ENCODE results near the gene BRD2.

DNA sequence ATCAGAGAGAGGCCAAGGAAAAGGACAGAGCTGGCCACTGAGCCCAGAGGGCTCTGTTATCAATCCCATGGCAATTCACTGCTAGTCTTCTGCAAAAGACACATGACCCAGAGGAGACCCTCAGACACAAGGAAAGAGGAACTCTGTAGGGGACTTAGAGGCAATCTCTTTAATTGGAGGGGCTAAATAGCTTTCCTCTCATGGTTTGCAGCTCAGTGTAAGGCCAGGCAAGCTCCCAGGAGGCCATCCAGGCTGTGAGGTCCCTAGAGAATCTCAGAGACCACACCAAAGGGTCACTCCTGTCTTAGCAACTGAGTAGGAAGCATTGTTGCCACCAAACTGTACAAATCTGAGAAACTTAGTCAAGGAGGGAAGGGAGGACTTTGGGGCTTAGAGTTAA is 51.0 kb downstream of the BRD2 start:
- TF ChIP-seq, protein P1, sequence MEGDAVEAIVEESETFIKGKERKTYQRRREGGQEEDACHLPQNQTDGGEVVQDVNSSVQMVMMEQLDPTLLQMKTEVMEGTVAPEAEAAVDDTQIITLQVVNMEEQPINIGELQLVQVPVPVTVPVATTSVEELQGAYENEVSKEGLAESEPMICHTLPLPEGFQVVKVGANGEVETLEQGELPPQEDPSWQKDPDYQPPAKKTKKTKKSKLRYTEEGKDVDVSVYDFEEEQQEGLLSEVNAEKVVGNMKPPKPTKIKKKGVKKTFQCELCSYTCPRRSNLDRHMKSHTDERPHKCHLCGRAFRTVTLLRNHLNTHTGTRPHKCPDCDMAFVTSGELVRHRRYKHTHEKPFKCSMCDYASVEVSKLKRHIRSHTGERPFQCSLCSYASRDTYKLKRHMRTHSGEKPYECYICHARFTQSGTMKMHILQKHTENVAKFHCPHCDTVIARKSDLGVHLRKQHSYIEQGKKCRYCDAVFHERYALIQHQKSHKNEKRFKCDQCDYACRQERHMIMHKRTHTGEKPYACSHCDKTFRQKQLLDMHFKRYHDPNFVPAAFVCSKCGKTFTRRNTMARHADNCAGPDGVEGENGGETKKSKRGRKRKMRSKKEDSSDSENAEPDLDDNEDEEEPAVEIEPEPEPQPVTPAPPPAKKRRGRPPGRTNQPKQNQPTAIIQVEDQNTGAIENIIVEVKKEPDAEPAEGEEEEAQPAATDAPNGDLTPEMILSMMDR (conservative IDR thresholded peaks at IDR 0.05): no peak
- no peak for TF ChIP-seq ZFX (IDR thresholded peaks at IDR 0.05)

Data from C4-2B (cell line).